IMR-90 (cell line): ENCODE results near the gene JADE2. TPM values are rescaled to one million over a fixed set of nuclear protein-coding genes. Genes with fewer than 3 reads are reported as not detected.

ENCODE experiments used
- ATAC-seq: fragments of 200-7000 bp; cut with Tn5 transposase; 2 replicates; pipeline ENCODE4 v1.9.1; 2020; ENCODE audit warnings: low read depth, mild to moderate bottlenecking, moderate library complexity
- BruUV-seq: library from RNA; stranded (reverse); fragments of 400-500 nt; replicated peaks from 2 replicates; lab custom pipeline; 2021; lab: Mats Ljungman, UMichigan
- CTCF ChIA-PET: fragments of 300-600 bp; formaldehyde crosslinking; extraction: SDS; loops from one replicate; lab custom pipeline; 2021; ENCODE audit warnings: antibody characterized with exemption; lab: Yijun Ruan, JAX
- POLR2A ChIA-PET: fragments of 300-600 bp; sonication (Branson Sonifier 250); formaldehyde crosslinking; loops from one replicate; lab custom pipeline; 2022; ENCODE audit warnings: antibody characterized with exemption; ENCODE audit not compliant: unreplicated experiment; lab: Charles Lee
- DNase-seq: peaks from one replicate; pipeline ENCODE4 v3.0.0; 2013
- H2AFZ ChIP-seq: replicated peaks from 2 replicates; pipeline ENCODE3; 2013; ENCODE audit warnings: low read length, mild to moderate bottlenecking; ENCODE audit not compliant: poor library complexity
- H2AK5ac ChIP-seq: 2 replicates; pipeline ENCODE4 v1.6.1; 2013; ENCODE audit warnings: low read depth, low read length, inconsistent platforms
- H2AK9ac ChIP-seq: replicated peaks from 2 replicates; pipeline ENCODE3; 2013; ENCODE audit warnings: mild to moderate bottlenecking, low read depth, low read length, moderate library complexity; ENCODE audit not compliant: poor library complexity
- H2BK120ac ChIP-seq: 2 replicates; pipeline ENCODE4 v1.6.1; 2013; ENCODE audit warnings: low read depth, low read length, inconsistent platforms
- H2BK15ac ChIP-seq: 3 replicates; pipeline ENCODE4 v1.6.1; 2013; ENCODE audit warnings: low read depth, low read length, inconsistent platforms
- H2BK20ac ChIP-seq: 2 replicates; pipeline ENCODE4 v1.6.1; 2013; ENCODE audit warnings: low read depth, mild to moderate bottlenecking, inconsistent platforms, low read length, moderate library complexity
- H2BK5ac ChIP-seq: 2 replicates; pipeline ENCODE4 v1.6.1; 2013; ENCODE audit warnings: mild to moderate bottlenecking, low read depth, low read length, inconsistent platforms; ENCODE audit not compliant: poor library complexity, severe bottlenecking
- H3K14ac ChIP-seq: replicated peaks from 2 replicates; pipeline ENCODE4 v1.6.1; 2013; ENCODE audit warnings: low read depth, low read length, inconsistent platforms
- H3K18ac ChIP-seq: 2 replicates; pipeline ENCODE4 v1.6.1; 2013; ENCODE audit warnings: low read depth, low read length, control low read depth
- H3K23ac ChIP-seq: 2 replicates; pipeline ENCODE4 v1.6.1; 2013; ENCODE audit warnings: low read depth, low read length, inconsistent platforms
- H3K27ac ChIP-seq: 2 replicates; pipeline ENCODE4 v1.5.1; 2013; ENCODE audit warnings: mild to moderate bottlenecking, control low read depth, low read length; ENCODE audit not compliant: insufficient read depth
- H3K27me3 ChIP-seq: 2 replicates; pipeline ENCODE4 v1.6.1; 2013; ENCODE audit warnings: low read length; ENCODE audit not compliant: control insufficient read depth, insufficient read depth
- H3K36me3 ChIP-seq: 2 replicates; pipeline ENCODE4 v1.6.1; 2013; ENCODE audit warnings: low read length, mixed read lengths; ENCODE audit not compliant: control insufficient read depth, insufficient read depth
- H3K4ac ChIP-seq: 2 replicates; pipeline ENCODE4 v1.6.1; 2013; ENCODE audit warnings: low read depth, low read length, inconsistent platforms
- H3K4me1 ChIP-seq: 2 replicates; pipeline ENCODE4 v1.6.1; 2013; ENCODE audit warnings: low read length, mixed read lengths; ENCODE audit not compliant: control insufficient read depth, insufficient read depth
- H3K4me2 ChIP-seq: 2 replicates; pipeline ENCODE4 v1.6.1; 2013; ENCODE audit warnings: low read depth, mild to moderate bottlenecking, control low read depth, low read length, moderate library complexity
- H3K4me3 ChIP-seq: 2 replicates; pipeline ENCODE4 v1.5.1; 2013; ENCODE audit warnings: low read depth, mild to moderate bottlenecking, control low read depth, low read length, moderate library complexity; ENCODE audit not compliant: insufficient read depth
- H3K56ac ChIP-seq: 2 replicates; pipeline ENCODE4 v1.6.1; 2013; ENCODE audit warnings: low read length, inconsistent platforms; ENCODE audit not compliant: insufficient read depth; ENCODE audit errors: extremely low read depth
- H3K79me1 ChIP-seq, 2 experiments: 2 replicates each; pipeline ENCODE4 v1.6.1; 2013; ENCODE audit warnings: low read length in 2 of 2, inconsistent platforms in 1 of 2, low read depth in 1 of 2
- H3K9ac ChIP-seq: 2 replicates; pipeline ENCODE4 v1.6.1; 2013; ENCODE audit warnings: low read depth, low read length, control low read depth
- H3K9me1 ChIP-seq: 2 replicates; pipeline ENCODE4 v1.6.1; 2013; ENCODE audit warnings: low read length, inconsistent platforms; ENCODE audit not compliant: insufficient read depth
- H3K9me3 ChIP-seq: 2 replicates; pipeline ENCODE4 v1.6.1; 2013; ENCODE audit warnings: low read length; ENCODE audit not compliant: control insufficient read depth, insufficient read depth
- H4K20me1 ChIP-seq: 2 replicates; pipeline ENCODE4 v1.6.1; 2013; ENCODE audit warnings: low read length, inconsistent platforms; ENCODE audit not compliant: insufficient read depth
- H4K5ac ChIP-seq: 2 replicates; pipeline ENCODE4 v1.6.1; 2013; ENCODE audit warnings: mild to moderate bottlenecking, low read depth, low read length, control low read depth
- H4K8ac ChIP-seq, 2 experiments: 2 replicates each; pipeline ENCODE4 v1.6.1; 2013; ENCODE audit warnings: low read depth in 2 of 2, low read length in 2 of 2, control low read depth in 1 of 2, inconsistent platforms in 1 of 2
- H4K91ac ChIP-seq: 2 replicates; pipeline ENCODE4 v1.6.1; 2013; ENCODE audit warnings: low read depth, low read length, inconsistent platforms; ENCODE audit not compliant: insufficient read depth
- BHLHE40 ChIP-seq: fragments of 150-350 bp; IDR thresholded peaks from 2 replicates; pipeline ENCODE4 v1.6.1; 2016; ENCODE audit warnings: mild to moderate bottlenecking, low read depth, low read length
- CEBPB ChIP-seq: IDR thresholded peaks from 2 replicates; pipeline ENCODE4 v1.6.1; 2012; ENCODE audit warnings: low read depth, low read length, improper control_type of control experiment
- CHD1 ChIP-seq: IDR thresholded peaks from 2 replicates; pipeline ENCODE4 v1.6.1; 2012; ENCODE audit warnings: low read depth, low read length, improper control_type of control experiment
- ELK1 ChIP-seq: fragments of 150-350 bp; IDR thresholded peaks from 2 replicates; pipeline ENCODE4 v1.6.1; 2016; ENCODE audit warnings: low read depth, mild to moderate bottlenecking, low read length, moderate library complexity, borderline replicate concordance
- FOS ChIP-seq: fragments of 150-350 bp; IDR thresholded peaks from 2 replicates; pipeline ENCODE4 v1.6.1; 2016; ENCODE audit warnings: low read depth, low read length
- MAFK ChIP-seq: IDR thresholded peaks from 2 replicates; pipeline ENCODE4 v1.6.1; 2012; ENCODE audit warnings: low read depth, low read length, improper control_type of control experiment
- MAZ ChIP-seq: IDR thresholded peaks from 2 replicates; pipeline ENCODE4 v1.6.1; 2012; ENCODE audit warnings: low read depth, mild to moderate bottlenecking, low read length, improper control_type of control experiment, moderate library complexity, borderline replicate concordance
- MXI1 ChIP-seq: IDR thresholded peaks from 2 replicates; pipeline ENCODE4 v1.6.1; 2012; ENCODE audit warnings: low read depth, mild to moderate bottlenecking, low read length, moderate library complexity, borderline replicate concordance
- NFE2L2 ChIP-seq: fragments of 150-350 bp; IDR thresholded peaks from 2 replicates; pipeline ENCODE4 v1.6.1; 2016; ENCODE audit warnings: low read depth, mild to moderate bottlenecking, low read length
- POLR2A ChIP-seq: IDR thresholded peaks from 2 replicates; pipeline ENCODE4 v1.6.1; 2012; ENCODE audit warnings: mild to moderate bottlenecking, low read depth, low read length
- RAD21 ChIP-seq: IDR thresholded peaks from 2 replicates; pipeline ENCODE4 v1.6.1; 2012; ENCODE audit warnings: low read length, improper control_type of control experiment
- RCOR1 ChIP-seq: IDR thresholded peaks from 2 replicates; pipeline ENCODE4 v1.6.1; 2012; ENCODE audit warnings: mild to moderate bottlenecking, low read length, improper control_type of control experiment; ENCODE audit not compliant: insufficient replicate concordance
- RFX5 ChIP-seq: IDR thresholded peaks from 2 replicates; pipeline ENCODE4 v1.8.0; 2012; ENCODE audit warnings: low read depth, mild to moderate bottlenecking, low read length, moderate library complexity
- SMC3 ChIP-seq: fragments of 150-350 bp; IDR thresholded peaks from 2 replicates; pipeline ENCODE4 v1.6.1; 2016; ENCODE audit warnings: low read depth, mild to moderate bottlenecking, antibody characterized with exemption, low read length, moderate library complexity
- USF2 ChIP-seq: fragments of 150-350 bp; IDR thresholded peaks from 2 replicates; pipeline ENCODE4 v1.6.1; 2017; ENCODE audit warnings: mild to moderate bottlenecking, antibody characterized with exemption, low read length, low read depth
- WGBS, 2 experiments: methylation state at CpG; one replicate each; pipeline versions ENCODE4 v1.1.5 to v1.1.7; 2013; ENCODE audit warnings: missing lambda C conversion rate in 2 of 2; ENCODE audit not compliant: insufficient read length in 1 of 2; ENCODE audit errors: extremely low coverage in 2 of 2; 5-methylcytosine and 5-hydroxymethylcytosine counted together
- dilution Hi-C: fragments of 300-500 bp; cut with HindIII; formaldehyde crosslinking; loops from one replicate; pipeline ENCODE4 v1.14.3; 2018; ENCODE audit warnings: low sequenced_read_pairs; ENCODE audit not compliant: unreplicated experiment
- in situ Hi-C: fragments of 300-500 bp; cut with MboI; formaldehyde crosslinking; loops from 3 replicates; pipeline ENCODE4 v1.14.3; 2019; ENCODE audit warnings: low sequenced_read_pairs, inconsistent platforms, mixed read lengths
- intact Hi-C: fragments of 100-400 bp; cut with micrococcal nuclease; formaldehyde crosslinking; loops from 2 replicates; pipeline ENCODE4 v1.10.0; 2022
- polyA plus RNA-seq, 3 experiments: library from polyadenylated mRNA; depleted of rRNA; stranded (reverse); fragments of >200 nt; gene quantifications; 2 replicates each; pipeline ENCODE4 v1.2.3, GENCODE V29; 2012; ENCODE audit warnings: low replicate concordance in 1 of 3
- total RNA-seq: library from RNA; depleted of rRNA; stranded (reverse); fragments of >200 nt; gene quantifications from 2 replicates; pipeline ENCODE4 v1.2.3, GENCODE V29; 2012
- TF ChIP-seq, protein P1 (sequence below): conservative IDR thresholded peaks from 2 replicates; pipeline ENCODE4 v1.5.1; 2012; ENCODE audit warnings: mild to moderate bottlenecking, low read depth, low read length, improper control_type of control experiment

JADE2 gene
- total and polyA plus RNA-seq, 2 of the 4 experiments (the other 2 are of a cell fraction), result 13.3 to 14.9 TPM

- dilution Hi-C loops (no loop called here), intact Hi-C loops (no loop called here), in situ Hi-C loops (loop anchor here (5.0 to 10.0 kb wide), 2 partner anchors 281 to 399 kb away; no protein-coding TSS in a partner anchor)
- no peak overlapping the region for H2AFZ ChIP-seq
- H3K23ac ChIP-seq, result no peak overlapping the region
- no peaks in the 10 kb centered on the region for H3K27me3 ChIP-seq
- no peak overlapping the region for H3K4me3 ChIP-seq
- peaks cover 21% of the 10 kb centered on the region for H3K36me3 ChIP-seq
- POLR2A ChIA-PET, result no interaction called here
- no peak overlapping the region for H4K8ac ChIP-seq
- no peak for DNase-seq
- H3K4me1 ChIP-seq, result 0 out of 2 replicates have a peak, but pooled peaks cover 2% of the 10 kb centered on the region
- no peak overlapping the region for H4K5ac ChIP-seq
- H2BK15ac ChIP-seq, result no peak overlapping the region
- H2BK5ac ChIP-seq, result no peak overlapping the region
- H3K14ac ChIP-seq, result no peak overlapping the region
- TF ChIP-seq RFX5, result no peak
- TF ChIP-seq MXI1, result no peak
- TF ChIP-seq MAFK, result no peak
- TF ChIP-seq POLR2A, result no peak
- no peak for TF ChIP-seq ELK1
- no peak for TF ChIP-seq USF2
- TF ChIP-seq CHD1, result no peak
- TF ChIP-seq NFE2L2, result no peak
- TF ChIP-seq CEBPB, result no peak
- TF ChIP-seq BHLHE40, result no peak
- TF ChIP-seq, protein P1, sequence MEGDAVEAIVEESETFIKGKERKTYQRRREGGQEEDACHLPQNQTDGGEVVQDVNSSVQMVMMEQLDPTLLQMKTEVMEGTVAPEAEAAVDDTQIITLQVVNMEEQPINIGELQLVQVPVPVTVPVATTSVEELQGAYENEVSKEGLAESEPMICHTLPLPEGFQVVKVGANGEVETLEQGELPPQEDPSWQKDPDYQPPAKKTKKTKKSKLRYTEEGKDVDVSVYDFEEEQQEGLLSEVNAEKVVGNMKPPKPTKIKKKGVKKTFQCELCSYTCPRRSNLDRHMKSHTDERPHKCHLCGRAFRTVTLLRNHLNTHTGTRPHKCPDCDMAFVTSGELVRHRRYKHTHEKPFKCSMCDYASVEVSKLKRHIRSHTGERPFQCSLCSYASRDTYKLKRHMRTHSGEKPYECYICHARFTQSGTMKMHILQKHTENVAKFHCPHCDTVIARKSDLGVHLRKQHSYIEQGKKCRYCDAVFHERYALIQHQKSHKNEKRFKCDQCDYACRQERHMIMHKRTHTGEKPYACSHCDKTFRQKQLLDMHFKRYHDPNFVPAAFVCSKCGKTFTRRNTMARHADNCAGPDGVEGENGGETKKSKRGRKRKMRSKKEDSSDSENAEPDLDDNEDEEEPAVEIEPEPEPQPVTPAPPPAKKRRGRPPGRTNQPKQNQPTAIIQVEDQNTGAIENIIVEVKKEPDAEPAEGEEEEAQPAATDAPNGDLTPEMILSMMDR, result no peak
- no peak for TF ChIP-seq SMC3
- no peak for TF ChIP-seq FOS
- TF ChIP-seq MAZ, result no peak
- no peak for TF ChIP-seq RAD21
- no peak for TF ChIP-seq RCOR1
- no peak overlapping the region for H2BK120ac ChIP-seq
- no peaks in the 10 kb centered on the region for H4K20me1 ChIP-seq
- no peak overlapping the region for H3K27ac ChIP-seq
- no peak overlapping the region for H2AK5ac ChIP-seq
- no peaks in the 10 kb centered on the region for H3K9me1 ChIP-seq
- no peak overlapping the region for H3K4me2 ChIP-seq
- no peak overlapping the region for H3K18ac ChIP-seq
- no peak overlapping the region for H3K4ac ChIP-seq
- CTCF ChIA-PET, result no interaction called here
- no peaks in the 10 kb centered on the region for H3K79me1 ChIP-seq
- H3K56ac ChIP-seq, result no peak overlapping the region
- no peak overlapping the region for H4K91ac ChIP-seq
- H3K9me3 ChIP-seq, result no peaks in the 10 kb centered on the region
- no peak for ATAC-seq
- WGBS, 2 experiments, result no CpG with 5 or more reads among the region's 2 CpGs
- no TSS peak for BruUV-seq
- no peak overlapping the region for H2BK20ac ChIP-seq
- no peak overlapping the region for H3K9ac ChIP-seq
- no peak overlapping the region for H2AK9ac ChIP-seq
These were observed 58.3 kb downstream of the JADE2 start for GRCh38 chr5:134583766-134584165.
